ENCODE measurements around the gene ARID1A. TPM values are rescaled to one million over a fixed set of nuclear protein-coding genes. Genes with fewer than 3 reads are reported as not detected.

Gene ARID1A
- total and polyA plus RNA-seq, 2 of the 4 experiments (the other 2 are of a cell fraction) = 14.0 to 40.7 TPM

GRCh38 chr1:26700711-26701110, 4.9 kb downstream of the ARID1A start:
- H2BK15ac ChIP-seq (ENCODE audit: low read depth, low read length) = peak overlapping the region; percentile 16; the same call in 1 of the 3 replicates
- TF ChIP-seq MXI1 (IDR thresholded peaks at IDR 0.05; ENCODE audit: borderline replicate concordance, low read depth, low read length) (no peak), ELK1 (IDR thresholded peaks at IDR 0.05; ENCODE audit: borderline replicate concordance, low read depth, low read length) (no peak), BHLHE40 (IDR thresholded peaks at IDR 0.05; ENCODE audit: low read depth, low read length) (no peak), MAFK (IDR thresholded peaks at IDR 0.05; ENCODE audit: low read depth, low read length) (peak; percentile 7; the same call in 1 of the 2 replicates)
- H3K4me2 ChIP-seq (ENCODE audit: low read depth, low read length) = peak overlapping the region; percentile 52
- 0 out of 2 replicates have a peak overlapping the region, but pooled peaks have one; percentile 8 for H3K56ac ChIP-seq (ENCODE audit: extremely low read depth, insufficient read depth, low read length)
- ChIA-PET CTCF (no interaction called here), POLR2A (ENCODE audit: unreplicated experiment) (no interaction called here)
- peaks cover 31% of the 10 kb centered on the region for H3K9me1 ChIP-seq (ENCODE audit: insufficient read depth, low read length)
- in situ Hi-C loops (cut with MboI; ENCODE audit: low sequenced_read_pairs) (no loop called here), intact Hi-C loops (cut with micrococcal nuclease) (loop anchor here (2.0 kb wide), 1 partner anchor 22 kb away; no protein-coding TSS in a partner anchor), dilution Hi-C loops (cut with HindIII; ENCODE audit: low sequenced_read_pairs, unreplicated experiment) (no loop called here)
- peaks cover 0 to 58% of the 10 kb centered on the region in 2 experiments; a peak in 2 of 4 replicates for H3K79me1 ChIP-seq (ENCODE audit: low read depth in 1 of 2, low read length in 2 of 2)
- peaks cover 34% of the 10 kb centered on the region for H3K4me1 ChIP-seq (ENCODE audit: control insufficient read depth, insufficient read depth, low read length)
- peak overlapping the region; percentile 49 for H2BK120ac ChIP-seq (ENCODE audit: low read depth, low read length)
- H4K20me1 ChIP-seq (ENCODE audit: insufficient read depth, low read length) = peaks cover 81% of the 10 kb centered on the region
- H3K27ac ChIP-seq (ENCODE audit: insufficient read depth, low read length) = no peak overlapping the region
- no peak overlapping the region for H2AK9ac ChIP-seq (replicated peaks; ENCODE audit: low read depth, low read length, poor library complexity)
- BruUV-seq (replicated peaks) = no TSS peak
- H3K9ac ChIP-seq (ENCODE audit: low read depth, low read length) = no peak overlapping the region
- H3K14ac ChIP-seq (replicated peaks; ENCODE audit: low read depth, low read length) = peak overlapping the region; percentile 56; the same call in 1 of the 2 replicates
- DNase-seq = peak; percentile 60
- peak overlapping the region; percentile 80; the same call in 1 of the 2 replicates for H3K23ac ChIP-seq (ENCODE audit: low read depth, low read length)
- no peak overlapping the region for H4K8ac ChIP-seq (ENCODE audit: low read depth in 2 of 2, low read length in 2 of 2)
- H3K4me3 ChIP-seq (ENCODE audit: insufficient read depth, low read depth, low read length) = peak overlapping the region; percentile 6; the same call in 1 of the 2 replicates
- ATAC-seq (ENCODE audit: low read depth) = no peak
- peak overlapping the region; percentile 20; the same call in 1 of the 2 replicates for H3K4ac ChIP-seq (ENCODE audit: low read depth, low read length)
- H4K91ac ChIP-seq (ENCODE audit: insufficient read depth, low read depth, low read length) = 0 out of 2 replicates have a peak overlapping the region, but pooled peaks have one; percentile 20
- no peaks in the 10 kb centered on the region for H3K9me3 ChIP-seq (ENCODE audit: control insufficient read depth, insufficient read depth, low read length)
- H4K5ac ChIP-seq (ENCODE audit: low read depth, low read length) = no peak overlapping the region; the same call in 1 of the 2 replicates
- no peak overlapping the region for H2AFZ ChIP-seq (replicated peaks; ENCODE audit: low read length, poor library complexity)
- peak overlapping the region; percentile 61 for H2BK5ac ChIP-seq (ENCODE audit: low read depth, low read length, poor library complexity, severe bottlenecking)
- no peaks in the 10 kb centered on the region for H3K27me3 ChIP-seq (ENCODE audit: control insufficient read depth, insufficient read depth, low read length)
- H2BK20ac ChIP-seq (ENCODE audit: low read depth, low read length) = no peak overlapping the region; the same call in 1 of the 2 replicates
- peak overlapping the region; percentile 18; the same call in 1 of the 2 replicates for H3K18ac ChIP-seq (ENCODE audit: low read depth, low read length)
- no peaks in the 10 kb centered on the region for H3K36me3 ChIP-seq (ENCODE audit: control insufficient read depth, insufficient read depth, low read length)
- peak overlapping the region; percentile 11; the same call in 1 of the 2 replicates for H2AK5ac ChIP-seq (ENCODE audit: low read depth, low read length)
